IMR-90 (cell line): ENCODE measurements around the gene TBC1D1. TPM values are rescaled to one million over a fixed set of nuclear protein-coding genes. Genes with fewer than 3 reads are reported as not detected.

Experiments used
- ATAC-seq: fragments of 200-7000 bp; cut with Tn5 transposase; 2 replicates; pipeline ENCODE4 v1.9.1; 2020; ENCODE audit warnings: low read depth, mild to moderate bottlenecking, moderate library complexity
- BruUV-seq: library from RNA; stranded (reverse); fragments of 400-500 nt; replicated peaks from 2 replicates; lab custom pipeline; 2021; lab: Mats Ljungman, UMichigan
- CTCF ChIA-PET: fragments of 300-600 bp; formaldehyde crosslinking; extraction: SDS; loops from one replicate; lab custom pipeline; 2021; ENCODE audit warnings: antibody characterized with exemption; lab: Yijun Ruan, JAX
- POLR2A ChIA-PET: fragments of 300-600 bp; sonication (Branson Sonifier 250); formaldehyde crosslinking; loops from one replicate; lab custom pipeline; 2022; ENCODE audit warnings: antibody characterized with exemption; ENCODE audit not compliant: unreplicated experiment; lab: Charles Lee
- DNase-seq: peaks from one replicate; pipeline ENCODE4 v3.0.0; 2013
- H2AFZ ChIP-seq: replicated peaks from 2 replicates; pipeline ENCODE3; 2013; ENCODE audit warnings: low read length, mild to moderate bottlenecking; ENCODE audit not compliant: poor library complexity
- H2AK5ac ChIP-seq: 2 replicates; pipeline ENCODE4 v1.6.1; 2013; ENCODE audit warnings: low read depth, low read length, inconsistent platforms
- H2AK9ac ChIP-seq: replicated peaks from 2 replicates; pipeline ENCODE3; 2013; ENCODE audit warnings: mild to moderate bottlenecking, low read depth, low read length, moderate library complexity; ENCODE audit not compliant: poor library complexity
- H2BK120ac ChIP-seq: 2 replicates; pipeline ENCODE4 v1.6.1; 2013; ENCODE audit warnings: low read depth, low read length, inconsistent platforms
- H2BK15ac ChIP-seq: 3 replicates; pipeline ENCODE4 v1.6.1; 2013; ENCODE audit warnings: low read depth, low read length, inconsistent platforms
- H2BK20ac ChIP-seq: 2 replicates; pipeline ENCODE4 v1.6.1; 2013; ENCODE audit warnings: low read depth, mild to moderate bottlenecking, inconsistent platforms, low read length, moderate library complexity
- H2BK5ac ChIP-seq: 2 replicates; pipeline ENCODE4 v1.6.1; 2013; ENCODE audit warnings: mild to moderate bottlenecking, low read depth, low read length, inconsistent platforms; ENCODE audit not compliant: poor library complexity, severe bottlenecking
- H3K14ac ChIP-seq: replicated peaks from 2 replicates; pipeline ENCODE4 v1.6.1; 2013; ENCODE audit warnings: low read depth, low read length, inconsistent platforms
- H3K18ac ChIP-seq: 2 replicates; pipeline ENCODE4 v1.6.1; 2013; ENCODE audit warnings: low read depth, low read length, control low read depth
- H3K23ac ChIP-seq: 2 replicates; pipeline ENCODE4 v1.6.1; 2013; ENCODE audit warnings: low read depth, low read length, inconsistent platforms
- H3K27ac ChIP-seq: 2 replicates; pipeline ENCODE4 v1.5.1; 2013; ENCODE audit warnings: mild to moderate bottlenecking, control low read depth, low read length; ENCODE audit not compliant: insufficient read depth
- H3K27me3 ChIP-seq: 2 replicates; pipeline ENCODE4 v1.6.1; 2013; ENCODE audit warnings: low read length; ENCODE audit not compliant: control insufficient read depth, insufficient read depth
- H3K36me3 ChIP-seq: 2 replicates; pipeline ENCODE4 v1.6.1; 2013; ENCODE audit warnings: low read length, mixed read lengths; ENCODE audit not compliant: control insufficient read depth, insufficient read depth
- H3K4ac ChIP-seq: 2 replicates; pipeline ENCODE4 v1.6.1; 2013; ENCODE audit warnings: low read depth, low read length, inconsistent platforms
- H3K4me1 ChIP-seq: 2 replicates; pipeline ENCODE4 v1.6.1; 2013; ENCODE audit warnings: low read length, mixed read lengths; ENCODE audit not compliant: control insufficient read depth, insufficient read depth
- H3K4me2 ChIP-seq: 2 replicates; pipeline ENCODE4 v1.6.1; 2013; ENCODE audit warnings: low read depth, mild to moderate bottlenecking, control low read depth, low read length, moderate library complexity
- H3K4me3 ChIP-seq: 2 replicates; pipeline ENCODE4 v1.5.1; 2013; ENCODE audit warnings: low read depth, mild to moderate bottlenecking, control low read depth, low read length, moderate library complexity; ENCODE audit not compliant: insufficient read depth
- H3K56ac ChIP-seq: 2 replicates; pipeline ENCODE4 v1.6.1; 2013; ENCODE audit warnings: low read length, inconsistent platforms; ENCODE audit not compliant: insufficient read depth; ENCODE audit errors: extremely low read depth
- H3K79me1 ChIP-seq, 2 experiments: 2 replicates each; pipeline ENCODE4 v1.6.1; 2013; ENCODE audit warnings: low read length in 2 of 2, inconsistent platforms in 1 of 2, low read depth in 1 of 2
- H3K9ac ChIP-seq: 2 replicates; pipeline ENCODE4 v1.6.1; 2013; ENCODE audit warnings: low read depth, low read length, control low read depth
- H3K9me1 ChIP-seq: 2 replicates; pipeline ENCODE4 v1.6.1; 2013; ENCODE audit warnings: low read length, inconsistent platforms; ENCODE audit not compliant: insufficient read depth
- H3K9me3 ChIP-seq: 2 replicates; pipeline ENCODE4 v1.6.1; 2013; ENCODE audit warnings: low read length; ENCODE audit not compliant: control insufficient read depth, insufficient read depth
- H4K20me1 ChIP-seq: 2 replicates; pipeline ENCODE4 v1.6.1; 2013; ENCODE audit warnings: low read length, inconsistent platforms; ENCODE audit not compliant: insufficient read depth
- H4K5ac ChIP-seq: 2 replicates; pipeline ENCODE4 v1.6.1; 2013; ENCODE audit warnings: mild to moderate bottlenecking, low read depth, low read length, control low read depth
- H4K8ac ChIP-seq, 2 experiments: 2 replicates each; pipeline ENCODE4 v1.6.1; 2013; ENCODE audit warnings: low read depth in 2 of 2, low read length in 2 of 2, control low read depth in 1 of 2, inconsistent platforms in 1 of 2
- H4K91ac ChIP-seq: 2 replicates; pipeline ENCODE4 v1.6.1; 2013; ENCODE audit warnings: low read depth, low read length, inconsistent platforms; ENCODE audit not compliant: insufficient read depth
- BHLHE40 ChIP-seq: fragments of 150-350 bp; IDR thresholded peaks from 2 replicates; pipeline ENCODE4 v1.6.1; 2016; ENCODE audit warnings: mild to moderate bottlenecking, low read depth, low read length
- CEBPB ChIP-seq: IDR thresholded peaks from 2 replicates; pipeline ENCODE4 v1.6.1; 2012; ENCODE audit warnings: low read depth, low read length, improper control_type of control experiment
- CTCF ChIP-seq: conservative IDR thresholded peaks from 2 replicates; pipeline ENCODE4 v1.5.1; 2012; ENCODE audit warnings: mild to moderate bottlenecking, low read depth, low read length, improper control_type of control experiment
- ELK1 ChIP-seq: fragments of 150-350 bp; IDR thresholded peaks from 2 replicates; pipeline ENCODE4 v1.6.1; 2016; ENCODE audit warnings: low read depth, mild to moderate bottlenecking, low read length, moderate library complexity, borderline replicate concordance
- MAFK ChIP-seq: IDR thresholded peaks from 2 replicates; pipeline ENCODE4 v1.6.1; 2012; ENCODE audit warnings: low read depth, low read length, improper control_type of control experiment
- MAZ ChIP-seq: IDR thresholded peaks from 2 replicates; pipeline ENCODE4 v1.6.1; 2012; ENCODE audit warnings: low read depth, mild to moderate bottlenecking, low read length, improper control_type of control experiment, moderate library complexity, borderline replicate concordance
- NFE2L2 ChIP-seq: fragments of 150-350 bp; IDR thresholded peaks from 2 replicates; pipeline ENCODE4 v1.6.1; 2016; ENCODE audit warnings: low read depth, mild to moderate bottlenecking, low read length
- RCOR1 ChIP-seq: IDR thresholded peaks from 2 replicates; pipeline ENCODE4 v1.6.1; 2012; ENCODE audit warnings: mild to moderate bottlenecking, low read length, improper control_type of control experiment; ENCODE audit not compliant: insufficient replicate concordance
- SMC3 ChIP-seq: fragments of 150-350 bp; IDR thresholded peaks from 2 replicates; pipeline ENCODE4 v1.6.1; 2016; ENCODE audit warnings: low read depth, mild to moderate bottlenecking, antibody characterized with exemption, low read length, moderate library complexity
- USF2 ChIP-seq: fragments of 150-350 bp; IDR thresholded peaks from 2 replicates; pipeline ENCODE4 v1.6.1; 2017; ENCODE audit warnings: mild to moderate bottlenecking, antibody characterized with exemption, low read length, low read depth
- WGBS, 2 experiments: methylation state at CpG; one replicate each; pipeline versions ENCODE4 v1.1.5 to v1.1.7; 2013; ENCODE audit warnings: missing lambda C conversion rate in 2 of 2; ENCODE audit not compliant: insufficient read length in 1 of 2; ENCODE audit errors: extremely low coverage in 2 of 2; 5-methylcytosine and 5-hydroxymethylcytosine counted together
- dilution Hi-C: fragments of 300-500 bp; cut with HindIII; formaldehyde crosslinking; loops from one replicate; pipeline ENCODE4 v1.14.3; 2018; ENCODE audit warnings: low sequenced_read_pairs; ENCODE audit not compliant: unreplicated experiment
- in situ Hi-C: fragments of 300-500 bp; cut with MboI; formaldehyde crosslinking; loops from 3 replicates; pipeline ENCODE4 v1.14.3; 2019; ENCODE audit warnings: low sequenced_read_pairs, inconsistent platforms, mixed read lengths
- intact Hi-C: fragments of 100-400 bp; cut with micrococcal nuclease; formaldehyde crosslinking; loops from 2 replicates; pipeline ENCODE4 v1.10.0; 2022
- polyA plus RNA-seq, 3 experiments: library from polyadenylated mRNA; depleted of rRNA; stranded (reverse); fragments of >200 nt; gene quantifications; 2 replicates each; pipeline ENCODE4 v1.2.3, GENCODE V29; 2012; ENCODE audit warnings: low replicate concordance in 1 of 3
- total RNA-seq: library from RNA; depleted of rRNA; stranded (reverse); fragments of >200 nt; gene quantifications from 2 replicates; pipeline ENCODE4 v1.2.3, GENCODE V29; 2012

TBC1D1 gene
- total and polyA plus RNA-seq, 2 of the 4 experiments (the other 2 are of a cell fraction) = 42.4 to 104 TPM

- no peak overlapping the region for H2BK15ac ChIP-seq
- no peak overlapping the region for H3K23ac ChIP-seq
- H3K4me2 ChIP-seq = no peak overlapping the region
- dilution Hi-C loops (no loop called here), in situ Hi-C loops (no loop called here), intact Hi-C loops (no loop called here)
- CTCF ChIA-PET = no interaction called here
- H3K9me3 ChIP-seq = no peaks in the 10 kb centered on the region
- H3K4me3 ChIP-seq = no peak overlapping the region
- DNase-seq (no peak), ATAC-seq (no peak)
- H3K18ac ChIP-seq = no peak overlapping the region
- no peaks in the 10 kb centered on the region for H3K4me1 ChIP-seq
- no TSS peak for BruUV-seq
- no peak overlapping the region for H4K91ac ChIP-seq
- no peak overlapping the region for H3K56ac ChIP-seq
- H2BK20ac ChIP-seq = no peak overlapping the region
- H2BK120ac ChIP-seq = no peak overlapping the region
- H3K9ac ChIP-seq = no peak overlapping the region
- H3K27me3 ChIP-seq = peaks cover 32% of the 10 kb centered on the region
- H4K8ac ChIP-seq = no peak overlapping the region
- no peak for TF ChIP-seq RCOR1
- TF ChIP-seq CTCF = no peak
- TF ChIP-seq ELK1 = no peak
- TF ChIP-seq NFE2L2 = no peak
- TF ChIP-seq MAFK = no peak
- no peak for TF ChIP-seq BHLHE40
- TF ChIP-seq MAZ = no peak
- no peak for TF ChIP-seq CEBPB
- TF ChIP-seq USF2 = no peak
- TF ChIP-seq SMC3 = no peak
- no peaks in the 10 kb centered on the region for H3K9me1 ChIP-seq
- POLR2A ChIA-PET = no interaction called here
- H3K27ac ChIP-seq = no peak overlapping the region
- no peak overlapping the region for H4K5ac ChIP-seq
- no peak overlapping the region for H3K14ac ChIP-seq
- no peak overlapping the region for H2AK5ac ChIP-seq
- WGBS, 2 experiments = 100% methylated on average over 1 of the region's 7 CpGs; no CpG with 5 or more reads in 1 of the 2 experiments
- H2AFZ ChIP-seq = no peak overlapping the region
- H4K20me1 ChIP-seq = no peaks in the 10 kb centered on the region
- H3K4ac ChIP-seq = no peak overlapping the region
- H3K79me1 ChIP-seq = no peaks in the 10 kb centered on the region
- no peak overlapping the region for H2BK5ac ChIP-seq
- no peaks in the 10 kb centered on the region for H3K36me3 ChIP-seq
- peak overlapping the region; percentile 52 for H2AK9ac ChIP-seq
Measured at GRCh38 chr4:37924946-37925345, 34.1 kb downstream of the TBC1D1 start.
